Osteoblast (primary cell): ENCODE measurements around the gene TJP2. TPM values are rescaled to one million over a fixed set of nuclear protein-coding genes. Genes with fewer than 3 reads are reported as not detected.

Experiments used
- DNase-seq: peaks from one replicate; pipeline ENCODE4 v3.0.0; 2011; ENCODE audit warnings: low spot score, mixed read lengths; ENCODE audit not compliant: insufficient read length; ENCODE audit errors: missing footprints
- H2AFZ ChIP-seq: 2 replicates; pipeline ENCODE4 v1.6.0; 2011; ENCODE audit warnings: mild to moderate bottlenecking, low read length
- H3K27ac ChIP-seq: 2 replicates; pipeline ENCODE4 v1.5.1; 2011; ENCODE audit warnings: mild to moderate bottlenecking, low read depth, low read length, moderate library complexity
- H3K27me3 ChIP-seq: 2 replicates; pipeline ENCODE4 v1.6.0; 2012; ENCODE audit warnings: mild to moderate bottlenecking, control low read depth, inconsistent platforms, low read length, moderate library complexity; ENCODE audit not compliant: insufficient read depth
- H3K36me3 ChIP-seq: 2 replicates; pipeline ENCODE4 v1.5.1; 2011; ENCODE audit warnings: mild to moderate bottlenecking, low read length, control low read depth, moderate library complexity; ENCODE audit not compliant: insufficient read depth
- H3K4me1 ChIP-seq: 2 replicates; pipeline ENCODE4 v1.5.1; 2011; ENCODE audit warnings: mild to moderate bottlenecking, low read length, control low read depth, moderate library complexity; ENCODE audit not compliant: insufficient read depth
- H3K4me2 ChIP-seq: 2 replicates; pipeline ENCODE4 v1.6.0; 2011; ENCODE audit warnings: mild to moderate bottlenecking, low read length; ENCODE audit not compliant: insufficient read depth
- H3K4me3 ChIP-seq: fragments of 200-600 bp; sonication (generic); 3 replicates; pipeline ENCODE4 v1.5.1; 2012; ENCODE audit warnings: mild to moderate bottlenecking, low read length, inconsistent platforms; ENCODE audit not compliant: insufficient read depth
- H3K79me2 ChIP-seq: 2 replicates; pipeline ENCODE4 v1.6.0; 2012; ENCODE audit warnings: mild to moderate bottlenecking, low read length, control low read depth, inconsistent platforms; ENCODE audit not compliant: insufficient read depth
- H3K9me3 ChIP-seq: 2 replicates; pipeline ENCODE4 v1.5.1; 2011; ENCODE audit warnings: low read depth, low read length, control low read depth
- H4K20me1 ChIP-seq: 2 replicates; pipeline ENCODE4 v1.6.0; 2012; ENCODE audit warnings: mild to moderate bottlenecking, low read length, control low read depth; ENCODE audit not compliant: insufficient read depth
- CTCF ChIP-seq: IDR thresholded peaks from 2 replicates; pipeline ENCODE4 v1.5.1; 2011; ENCODE audit warnings: mild to moderate bottlenecking, low read depth, low read length, moderate library complexity; ENCODE audit errors: extremely low read depth
- total RNA-seq: library from RNA; depleted of rRNA; stranded (reverse); fragments of >200 nt; gene quantifications from 2 replicates; pipeline ENCODE4 v1.2.3, GENCODE V29; 2012

The TJP2 gene
- total RNA-seq, 1 donor = 28.6 TPM

- no peak for TF ChIP-seq CTCF
- Histone ChIP-seq H3K4me2 (no peak overlapping the region), H3K4me1 (no peaks in the 10 kb centered on the region), H3K36me3 (peaks cover 13% of the 10 kb centered on the region), H3K27me3 (no peaks in the 10 kb centered on the region), H3K27ac (no peak overlapping the region), H2AFZ (no peak overlapping the region), H4K20me1 (no peaks in the 10 kb centered on the region), H3K79me2 (no peaks in the 10 kb centered on the region), H3K4me3 (no peak overlapping the region), H3K9me3 (no peaks in the 10 kb centered on the region)
- DNase-seq = no peak
Measured at GRCh38 chr9:69254223-69254622, 80.1 kb downstream of the TJP2 start.

- Histone ChIP-seq H3K9me3 (no peaks in the 10 kb centered on the region), H3K79me2 (no peaks in the 10 kb centered on the region), H4K20me1 (no peaks in the 10 kb centered on the region), H3K4me1 (no peaks in the 10 kb centered on the region), H3K4me2 (no peak overlapping the region), H3K27me3 (no peaks in the 10 kb centered on the region), H3K36me3 (peaks cover 13% of the 10 kb centered on the region), H2AFZ (no peak overlapping the region), H3K4me3 (no peak overlapping the region), H3K27ac (no peak overlapping the region)
- no peak for DNase-seq
- TF ChIP-seq CTCF = no peak
Measured at GRCh38 chr9:69255591-69255990, 81.5 kb downstream of the TJP2 start.

- H2AFZ ChIP-seq = no peak overlapping the region
- no peaks in the 10 kb centered on the region for H3K9me3 ChIP-seq
- no peak overlapping the region for H3K4me2 ChIP-seq
- H3K27ac ChIP-seq = no peak overlapping the region
- H3K27me3 ChIP-seq = no peaks in the 10 kb centered on the region
- no peak for DNase-seq
- no peaks in the 10 kb centered on the region for H3K79me2 ChIP-seq
- no peak for TF ChIP-seq CTCF
- H4K20me1 ChIP-seq = no peaks in the 10 kb centered on the region
- H3K4me3 ChIP-seq = no peak overlapping the region
- peaks cover 7% of the 10 kb centered on the region for H3K36me3 ChIP-seq
- no peaks in the 10 kb centered on the region for H3K4me1 ChIP-seq
Measured at GRCh38 chr9:69258551-69258950, 84.5 kb downstream of the TJP2 start.

GRCh38 chr9:69260161-69260560 lies 86.1 kb downstream of the TJP2 start:
- Histone ChIP-seq H3K79me2 (no peaks in the 10 kb centered on the region), H3K27ac (no peak overlapping the region), H3K9me3 (no peaks in the 10 kb centered on the region), H3K36me3 (no peaks in the 10 kb centered on the region), H3K4me1 (no peaks in the 10 kb centered on the region), H3K4me2 (no peak overlapping the region), H3K27me3 (no peaks in the 10 kb centered on the region), H4K20me1 (no peaks in the 10 kb centered on the region), H2AFZ (no peak overlapping the region), H3K4me3 (no peak overlapping the region)
- no peak for TF ChIP-seq CTCF
- no peak for DNase-seq
